Fibroblast of lung (primary cell): ENCODE measurements around the gene MCTP1. TPM values are rescaled to one million over a fixed set of nuclear protein-coding genes. Genes with fewer than 3 reads are reported as not detected.

Experiments used
- DNase-seq, 2 donors: peaks; one replicate each; pipeline versions ENCODE4 v3.0.0 to v3.0.0-alpha.2; 2010; ENCODE audit warnings: low read depth in 2 of 2
- H2AFZ ChIP-seq: 2 replicates; pipeline ENCODE4 v1.5.1; 2012; ENCODE audit warnings: low read length, control low read depth, inconsistent platforms
- H3K27ac ChIP-seq: 2 replicates; pipeline ENCODE4 v1.5.1; 2011; ENCODE audit warnings: low read length, control low read depth; ENCODE audit not compliant: insufficient read depth
- H3K27me3 ChIP-seq: 2 replicates; pipeline ENCODE4 v1.5.1; 2011; ENCODE audit warnings: mild to moderate bottlenecking, low read length; ENCODE audit not compliant: control insufficient read depth, insufficient read depth
- H3K36me3 ChIP-seq: 2 replicates; pipeline ENCODE4 v1.5.1; 2011; ENCODE audit warnings: low read length; ENCODE audit not compliant: control insufficient read depth, insufficient read depth
- H3K4me1 ChIP-seq: 2 replicates; pipeline ENCODE4 v1.5.1; 2011; ENCODE audit warnings: low read length; ENCODE audit not compliant: control insufficient read depth, insufficient read depth; ENCODE audit errors: extremely low read depth
- H3K4me2 ChIP-seq: 2 replicates; pipeline ENCODE4 v1.5.1; 2011; ENCODE audit warnings: low read length, control low read depth; ENCODE audit not compliant: insufficient read depth; ENCODE audit errors: extremely low read depth
- H3K4me3 ChIP-seq, 4 experiments: fragments of 200-600 bp in 1 of 4; sonication (generic) in 1 of 4; replicated peaks in 1 of 4; 2 replicates each; pipeline ENCODE4 v1.5.1; 2011 to 2016; ENCODE audit warnings: low read length in 4 of 4, low read depth in 3 of 4, mild to moderate bottlenecking in 3 of 4, control low read depth in 2 of 4, inconsistent platforms in 1 of 4, mixed read lengths in 1 of 4; ENCODE audit not compliant: insufficient read depth in 1 of 4; ENCODE audit errors: control extremely low read depth in 1 of 4
- H3K79me2 ChIP-seq: 2 replicates; pipeline ENCODE4 v1.5.1; 2012; ENCODE audit warnings: mild to moderate bottlenecking, low read length, inconsistent platforms; ENCODE audit not compliant: control insufficient read depth, insufficient read depth
- H3K9ac ChIP-seq: 2 replicates; pipeline ENCODE4 v1.5.1; 2011; ENCODE audit warnings: mild to moderate bottlenecking, low read length, control low read depth; ENCODE audit not compliant: insufficient read depth
- H3K9me3 ChIP-seq: 2 replicates; pipeline ENCODE4 v1.5.1; 2012; ENCODE audit warnings: low read depth, low read length; ENCODE audit not compliant: control insufficient read depth, insufficient read depth
- H4K20me1 ChIP-seq: 2 replicates; pipeline ENCODE4 v1.5.1; 2011; ENCODE audit warnings: low read length; ENCODE audit not compliant: control insufficient read depth, insufficient read depth; ENCODE audit errors: extremely low read depth
- EZH2 ChIP-seq: IDR thresholded peaks from 2 replicates; pipeline ENCODE4 v1.5.1; 2012; ENCODE audit warnings: low read length, control low read depth, mild to moderate bottlenecking; ENCODE audit errors: missing control alignments
- polyA plus RNA-seq, 2 donors: library from polyadenylated mRNA; depleted of rRNA in 1 of 2; stranded (reverse) in 1 of 2; unstranded in 1 of 2; fragments of >200 nt; gene quantifications; 2 replicates each; pipeline ENCODE4 v1.2.1, GENCODE V29; 2011 to 2012; ENCODE audit warnings: missing spikeins in 1 of 2
- total RNA-seq: library from RNA; depleted of rRNA; stranded (reverse); fragments of >200 nt; gene quantifications from 2 replicates; pipeline ENCODE4 v1.2.1, GENCODE V29; 2014
- TF ChIP-seq, protein P1 (sequence below), 2 donors: IDR thresholded peaks in 1 of 2; conservative IDR thresholded peaks in 1 of 2; 1 replicate in 1 of 2; 2 replicates in 1 of 2; pipeline ENCODE4 v1.5.1; 2011 to 2012; ENCODE audit warnings: low read length in 2 of 2, control low read depth in 1 of 2, inconsistent platforms in 1 of 2, low read depth in 1 of 2, mild to moderate bottlenecking in 1 of 2

MCTP1 gene
- total and polyA plus RNA-seq, 2 donors (not counting 1 experiment from before 2014, with no cell fraction given): 0.78 to 7.9 TPM

DNA sequence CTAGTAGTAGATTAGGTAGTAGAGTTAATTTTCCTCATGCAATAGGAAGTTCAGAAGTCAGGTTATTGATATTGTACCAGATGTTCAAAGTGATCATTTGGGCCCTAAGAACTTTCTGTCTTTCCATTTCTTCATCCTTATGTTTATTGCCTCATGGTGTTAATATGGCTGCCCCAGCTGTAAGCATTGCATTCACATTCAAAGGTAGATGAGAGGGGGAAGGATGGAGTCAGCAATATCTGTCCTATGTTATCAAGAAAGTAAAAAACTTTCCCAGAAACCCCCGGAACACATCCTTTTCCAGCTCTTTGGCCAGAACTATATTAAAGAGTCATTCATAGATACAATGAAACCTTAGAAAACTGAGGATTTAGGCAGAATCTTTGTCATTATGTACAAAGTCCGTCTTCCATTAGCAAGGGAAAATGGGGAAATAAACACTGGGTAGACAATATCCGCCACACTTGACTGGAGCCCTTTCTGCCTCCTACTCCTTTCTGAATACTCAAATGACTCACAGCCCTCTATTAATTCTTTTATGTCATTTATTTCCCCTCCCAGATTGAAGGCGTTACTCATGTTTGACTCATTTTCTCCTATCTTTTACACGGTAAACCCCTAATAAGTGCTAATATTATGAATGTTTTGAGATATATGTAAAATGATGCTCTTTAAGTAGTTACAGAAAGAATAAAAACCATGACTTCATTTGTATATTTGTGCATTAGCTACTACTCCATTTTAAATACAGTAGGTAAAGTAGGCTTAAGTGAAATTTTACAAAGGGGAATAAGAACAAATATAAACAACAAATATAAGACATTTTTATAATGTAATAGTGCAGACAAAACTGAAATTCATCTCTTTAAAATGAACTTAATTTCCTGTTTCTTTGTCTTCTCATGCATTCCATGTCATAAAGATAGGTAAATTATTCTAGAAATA, 538.8 kb downstream of the MCTP1 start:
- H3K27me3 ChIP-seq: no peaks in the 10 kb centered on the region
- no peaks in the 10 kb centered on the region for H3K36me3 ChIP-seq
- H3K79me2 ChIP-seq: no peaks in the 10 kb centered on the region
- no peaks in the 10 kb centered on the region for H3K9me3 ChIP-seq
- no peaks in the 10 kb centered on the region for H3K4me1 ChIP-seq
- peak; percentile 11 to 75 for DNase-seq
- TF ChIP-seq, protein P1, sequence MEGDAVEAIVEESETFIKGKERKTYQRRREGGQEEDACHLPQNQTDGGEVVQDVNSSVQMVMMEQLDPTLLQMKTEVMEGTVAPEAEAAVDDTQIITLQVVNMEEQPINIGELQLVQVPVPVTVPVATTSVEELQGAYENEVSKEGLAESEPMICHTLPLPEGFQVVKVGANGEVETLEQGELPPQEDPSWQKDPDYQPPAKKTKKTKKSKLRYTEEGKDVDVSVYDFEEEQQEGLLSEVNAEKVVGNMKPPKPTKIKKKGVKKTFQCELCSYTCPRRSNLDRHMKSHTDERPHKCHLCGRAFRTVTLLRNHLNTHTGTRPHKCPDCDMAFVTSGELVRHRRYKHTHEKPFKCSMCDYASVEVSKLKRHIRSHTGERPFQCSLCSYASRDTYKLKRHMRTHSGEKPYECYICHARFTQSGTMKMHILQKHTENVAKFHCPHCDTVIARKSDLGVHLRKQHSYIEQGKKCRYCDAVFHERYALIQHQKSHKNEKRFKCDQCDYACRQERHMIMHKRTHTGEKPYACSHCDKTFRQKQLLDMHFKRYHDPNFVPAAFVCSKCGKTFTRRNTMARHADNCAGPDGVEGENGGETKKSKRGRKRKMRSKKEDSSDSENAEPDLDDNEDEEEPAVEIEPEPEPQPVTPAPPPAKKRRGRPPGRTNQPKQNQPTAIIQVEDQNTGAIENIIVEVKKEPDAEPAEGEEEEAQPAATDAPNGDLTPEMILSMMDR (conservative IDR thresholded peaks at IDR 0.05 in 1 of 2, IDR thresholded peaks at IDR 0.05 in 1 of 2; ENCODE audit: low read depth in 1 of 2, low read length in 2 of 2): no peak
- no peak for TF ChIP-seq EZH2
- H3K27ac ChIP-seq: no peak overlapping the region
- H3K9ac ChIP-seq: no peak overlapping the region
- no peaks in the 10 kb centered on the region for H4K20me1 ChIP-seq
- H3K4me2 ChIP-seq: no peak overlapping the region
- H3K4me3 ChIP-seq: no peak overlapping the region
- H2AFZ ChIP-seq: no peak overlapping the region

DNA sequence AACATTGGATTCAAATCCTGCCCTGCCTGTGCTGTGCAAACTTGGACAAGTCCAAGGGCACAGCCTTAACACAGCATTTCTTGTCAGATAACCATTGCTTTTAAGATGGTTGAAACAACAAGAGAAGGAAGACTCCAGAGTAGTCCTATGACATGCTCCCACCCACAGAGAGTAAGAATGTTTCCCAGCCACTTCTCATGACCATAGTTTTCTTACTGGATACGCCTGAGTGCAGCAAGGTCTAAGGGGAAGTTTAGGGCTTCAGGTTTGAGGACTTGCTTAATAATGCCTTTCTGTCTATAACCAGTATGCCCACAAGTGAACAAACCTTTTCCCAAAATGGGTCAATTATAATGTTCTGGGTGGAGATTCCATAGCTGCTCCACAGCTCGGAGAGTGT, 540.0 kb downstream of the MCTP1 start:
- Histone ChIP-seq H3K9ac (no peak overlapping the region), H3K79me2 (no peaks in the 10 kb centered on the region), H4K20me1 (no peaks in the 10 kb centered on the region), H2AFZ (no peak overlapping the region), H3K4me1 (no peaks in the 10 kb centered on the region), H3K9me3 (no peaks in the 10 kb centered on the region), H3K27me3 (no peaks in the 10 kb centered on the region), H3K4me3 (no peak overlapping the region), H3K36me3 (no peaks in the 10 kb centered on the region), H3K4me2 (no peak overlapping the region), H3K27ac (no peak overlapping the region)
- no peak for DNase-seq
- TF ChIP-seq EZH2: no peak
- TF ChIP-seq, protein P1 (conservative IDR thresholded peaks at IDR 0.05 in 1 of 2, IDR thresholded peaks at IDR 0.05 in 1 of 2; ENCODE audit: low read depth in 1 of 2, low read length in 2 of 2): no peak

DNA sequence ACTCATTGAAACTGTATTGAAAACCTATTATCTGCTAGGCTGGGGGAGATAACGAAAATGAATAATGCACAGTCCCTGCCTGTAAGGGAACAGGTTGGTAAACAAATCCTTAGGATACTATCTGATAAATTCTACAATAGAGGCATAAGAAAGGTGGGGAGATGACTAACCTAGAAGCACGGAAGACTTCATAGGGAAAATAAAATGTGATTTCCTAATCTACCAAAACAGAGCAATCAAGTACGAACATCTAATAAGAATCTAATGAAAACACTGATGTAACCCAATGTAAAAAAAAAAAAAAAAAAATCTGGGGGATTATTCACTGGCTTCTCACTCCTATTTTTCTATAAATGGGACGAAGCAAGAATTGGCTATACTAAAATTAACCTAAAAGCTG, 542.0 kb downstream of the MCTP1 start:
- H4K20me1 ChIP-seq: no peaks in the 10 kb centered on the region
- H3K27ac ChIP-seq: no peak overlapping the region
- H2AFZ ChIP-seq: no peak overlapping the region
- no peak for DNase-seq
- H3K27me3 ChIP-seq: no peaks in the 10 kb centered on the region
- no peaks in the 10 kb centered on the region for H3K79me2 ChIP-seq
- H3K9ac ChIP-seq: no peak overlapping the region
- no peaks in the 10 kb centered on the region for H3K36me3 ChIP-seq
- no peak for TF ChIP-seq EZH2
- TF ChIP-seq, protein P1 (conservative IDR thresholded peaks at IDR 0.05 in 1 of 2, IDR thresholded peaks at IDR 0.05 in 1 of 2; ENCODE audit: low read depth in 1 of 2, low read length in 2 of 2): no peak
- no peaks in the 10 kb centered on the region for H3K9me3 ChIP-seq
- H3K4me1 ChIP-seq: no peaks in the 10 kb centered on the region
- no peak overlapping the region for H3K4me2 ChIP-seq
- H3K4me3 ChIP-seq: no peak overlapping the region
